ENCODE results near the gene PCAT7.
"Not testable (repeated sequence)": the region's sequence is repeated elsewhere in the genome, so short reads cannot be mapped to it uniquely, and the experiment has no call there.

DNA sequence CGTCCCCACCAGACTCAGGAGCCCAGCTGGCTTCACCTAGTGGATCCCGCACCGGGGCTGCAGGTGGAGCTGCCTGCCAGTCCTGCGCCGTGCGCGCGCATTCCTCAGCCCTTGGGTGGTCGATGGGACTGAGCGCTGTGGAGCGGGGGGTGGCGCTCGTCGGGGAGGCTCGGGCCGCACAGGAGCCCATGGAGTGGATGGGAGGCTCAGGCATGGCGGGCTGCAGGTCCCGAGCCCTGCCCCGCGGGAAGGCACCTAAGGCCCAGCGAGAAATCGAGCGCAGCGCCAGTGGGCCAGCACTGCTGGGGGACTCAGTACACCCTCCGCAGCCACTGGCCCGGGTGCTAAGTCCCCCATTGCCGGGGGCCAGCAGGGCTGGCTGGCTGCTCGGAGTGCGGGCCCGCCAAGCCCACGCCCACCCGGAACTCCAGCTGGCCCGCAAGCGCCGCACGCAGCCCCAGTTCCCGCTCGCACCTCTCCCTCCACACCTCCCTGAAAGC lies 36.2 kb downstream of the PCAT7 start:
- TF ChIP-seq CTCF, POLR2A (IDR thresholded peaks at IDR 0.05): not testable (repeated sequence)

Measured in thyroid gland (tissue), 4 donors.